Chondrocyte (in vitro differentiated cells): Measurements from ENCODE around the gene ZFP2. TPM values are rescaled to one million over a fixed set of nuclear protein-coding genes. Genes with fewer than 3 reads are reported as not detected.
A peak's percentile ranks its signal among the peaks of the same experiment; 100 is the strongest.
"Not testable (repeated sequence)": the region's sequence is repeated elsewhere in the genome, so short reads cannot be mapped to it uniquely, and the experiment has no call there.

Source experiments
- DNase-seq: peaks from one replicate; pipeline ENCODE4 v3.0.0; 2021; ENCODE audit warnings: mixed read lengths, low spot score
- H3K27ac Mint-ChIP-seq: one replicate; pipeline ENCODE4 v1.8.0; 2021; ENCODE audit warnings: mild to moderate bottlenecking, moderate library complexity, mixed read lengths; ENCODE audit not compliant: unreplicated experiment
- H3K27me3 Mint-ChIP-seq: 2 replicates; pipeline ENCODE4 v1.8.0; 2021; ENCODE audit warnings: low read depth, mixed read lengths
- H3K36me3 Mint-ChIP-seq: 2 replicates; pipeline ENCODE4 v1.8.0; 2021; ENCODE audit warnings: low read depth, mixed read lengths
- H3K4me1 Mint-ChIP-seq: 2 replicates; pipeline ENCODE4 v1.8.0; 2021; ENCODE audit warnings: low read depth, mild to moderate bottlenecking, mixed read lengths
- H3K4me3 Mint-ChIP-seq: one replicate; pipeline ENCODE4 v1.8.0; 2021; ENCODE audit warnings: mild to moderate bottlenecking, moderate library complexity, mixed read lengths; ENCODE audit not compliant: unreplicated experiment
- H3K9me3 Mint-ChIP-seq: 2 replicates; pipeline ENCODE4 v1.8.0; 2021; ENCODE audit warnings: low read depth, mixed read lengths
- CTCF ChIP-seq: fragments of 200-600 bp; sonication (generic); IDR thresholded peaks from 2 replicates; pipeline ENCODE4 v1.5.0; 2021; ENCODE audit warnings: antibody characterized with exemption, mild to moderate bottlenecking, moderate library complexity
- total RNA-seq: library from RNA; stranded (reverse); gene quantifications from 3 replicates; pipeline ENCODE4 v1.2.1, GENCODE V29; 2021

Gene ZFP2
- total RNA-seq, 1 donor from 2014 or later: 1.7 TPM

GRCh38 chr5:178861627-178862026 is 34.1 kb upstream of the ZFP2 start:
- TF ChIP-seq CTCF: no peak
- Mint-ChIP-seq H3K36me3 (peaks cover 13% of the 10 kb centered on the region), H3K4me1 (peaks cover 21% of the 10 kb centered on the region), H3K27me3 (no peaks in the 10 kb centered on the region), H3K27ac (no peak overlapping the region), H3K9me3 (peaks cover 5% of the 10 kb centered on the region), H3K4me3 (peak overlapping the region; percentile 74)
- no peak for DNase-seq

- H3K4me1 Mint-ChIP-seq: peaks cover 8% of the 10 kb centered on the region
- H3K27me3 Mint-ChIP-seq: no peaks in the 10 kb centered on the region
- no peak for TF ChIP-seq CTCF
- H3K4me3 Mint-ChIP-seq: no peak overlapping the region
- H3K27ac Mint-ChIP-seq: no peak overlapping the region
- peaks cover 6% of the 10 kb centered on the region for H3K9me3 Mint-ChIP-seq
- H3K36me3 Mint-ChIP-seq: peaks cover 50% of the 10 kb centered on the region
- no peak for DNase-seq
Observed at GRCh38 chr5:178866946-178867345, 28.8 kb upstream of the ZFP2 start.

GRCh38 chr5:178869577-178869976 is 26.1 kb upstream of the ZFP2 start:
- H3K27ac Mint-ChIP-seq: no peak overlapping the region
- peaks cover 25% of the 10 kb centered on the region for H3K9me3 Mint-ChIP-seq
- H3K4me3 Mint-ChIP-seq: no peak overlapping the region
- no peaks in the 10 kb centered on the region for H3K4me1 Mint-ChIP-seq
- no peaks in the 10 kb centered on the region for H3K27me3 Mint-ChIP-seq
- peaks cover 71% of the 10 kb centered on the region for H3K36me3 Mint-ChIP-seq
- no peak for DNase-seq
- no peak for TF ChIP-seq CTCF

- no peak for TF ChIP-seq CTCF
- H3K27me3 Mint-ChIP-seq: no peaks in the 10 kb centered on the region
- no peak for DNase-seq
- H3K4me1 Mint-ChIP-seq: no peaks in the 10 kb centered on the region
- peaks cover 79% of the 10 kb centered on the region for H3K36me3 Mint-ChIP-seq
- H3K4me3 Mint-ChIP-seq: no peak overlapping the region
- H3K27ac Mint-ChIP-seq: no peak overlapping the region
- H3K9me3 Mint-ChIP-seq: peaks cover 32% of the 10 kb centered on the region
Observed at GRCh38 chr5:178870411-178870810, 25.3 kb upstream of the ZFP2 start.

GRCh38 chr5:178872302-178872701 is 23.4 kb upstream of the ZFP2 start:
- no peaks in the 10 kb centered on the region for H3K27me3 Mint-ChIP-seq
- no peaks in the 10 kb centered on the region for H3K4me1 Mint-ChIP-seq
- no peak for TF ChIP-seq CTCF
- no peak overlapping the region for H3K27ac Mint-ChIP-seq
- DNase-seq: no peak
- H3K9me3 Mint-ChIP-seq: peaks cover 45% of the 10 kb centered on the region
- H3K36me3 Mint-ChIP-seq: peaks cover 85% of the 10 kb centered on the region
- no peak overlapping the region for H3K4me3 Mint-ChIP-seq

GRCh38 chr5:178883115-178883694 is 12.5 kb upstream of the ZFP2 start:
- DNase-seq, H3K27me3 Mint-ChIP-seq, H3K27ac Mint-ChIP-seq, H3K4me3 Mint-ChIP-seq, H3K4me1 Mint-ChIP-seq: not testable (repeated sequence)
- peaks cover 77% of the 10 kb centered on the region for H3K36me3 Mint-ChIP-seq
- H3K9me3 Mint-ChIP-seq: peaks cover 64% of the 10 kb centered on the region
